HG02642 (cell line): ENCODE data around the gene COPE.

ENCODE experiments used
- ATAC-seq: cut with Tn5 transposase; IDR thresholded peaks from one replicate; pipeline ENCODE4 v1.9.1; 2021; ENCODE audit warnings: mild to moderate bottlenecking; ENCODE audit not compliant: unreplicated experiment, poor library complexity

Gene COPE

GRCh38 chr19:18869781-18870530 lies 49.2 kb downstream of the COPE start:
- ATAC-seq = no peak

- no peak for ATAC-seq
These were observed 50.1 kb downstream of the COPE start for GRCh38 chr19:18869023-18869618.

GRCh38 chr19:18868380-18869022 lies 50.7 kb downstream of the COPE start:
- ATAC-seq = no peak

GRCh38 chr19:18867751-18868150 lies 51.4 kb downstream of the COPE start:
- no peak for ATAC-seq

- no peak for ATAC-seq
These were observed 52.0 kb downstream of the COPE start for GRCh38 chr19:18867199-18867598.

GRCh38 chr19:18866800-18867123 lies 52.4 kb downstream of the COPE start:
- no peak for ATAC-seq

GRCh38 chr19:18865973-18866799 lies 53.0 kb downstream of the COPE start:
- no peak for ATAC-seq

- no peak for ATAC-seq
These were observed 53.8 kb downstream of the COPE start for GRCh38 chr19:18865106-18865972.

- no peak for ATAC-seq
These were observed 55.3 kb downstream of the COPE start for GRCh38 chr19:18863843-18864362.

- no peak for ATAC-seq
These were observed 56.0 kb downstream of the COPE start for GRCh38 chr19:18862976-18863842.

- no peak for ATAC-seq
These were observed 57.3 kb downstream of the COPE start for GRCh38 chr19:18861917-18862316.

GRCh38 chr19:18861235-18861634 lies 58.0 kb downstream of the COPE start:
- ATAC-seq = no peak

GRCh38 chr19:18860725-18861124 lies 58.5 kb downstream of the COPE start:
- no peak for ATAC-seq

GRCh38 chr19:18860302-18860700 lies 58.9 kb downstream of the COPE start:
- no peak for ATAC-seq

GRCh38 chr19:18859676-18860301 lies 59.4 kb downstream of the COPE start:
- no peak for ATAC-seq

- ATAC-seq = no peak
These were observed 60.1 kb downstream of the COPE start for GRCh38 chr19:18858906-18859646.

- ATAC-seq = no peak
These were observed 62.0 kb downstream of the COPE start for GRCh38 chr19:18857223-18857622.
